ENCODE measurements around the gene STXBP3.

The STXBP3 gene

DNA sequence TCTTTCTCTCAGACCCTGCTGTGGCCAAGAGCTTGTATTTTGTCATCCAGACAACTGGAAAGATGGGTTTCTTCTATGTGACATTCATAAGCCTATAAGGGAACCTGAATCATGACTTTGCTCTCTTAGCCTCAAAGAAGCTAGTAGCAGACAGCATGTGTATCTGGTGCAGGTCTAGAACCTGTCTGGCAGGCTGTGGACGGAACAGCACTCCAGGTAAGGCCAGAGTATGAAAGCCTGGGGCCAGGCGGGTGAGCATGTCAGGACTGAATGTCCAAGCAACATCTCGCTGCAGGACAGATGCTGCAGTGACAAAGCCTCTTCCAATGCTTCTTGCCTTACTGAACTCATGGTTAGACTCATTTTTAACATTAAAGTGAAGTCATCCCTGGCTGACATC lies 77.6 kb downstream of the STXBP3 start:
- no peak overlapping the region for H3K4me2 ChIP-seq
- H3K36me3 ChIP-seq: no peaks in the 10 kb centered on the region
- H3K9ac ChIP-seq: no peak overlapping the region
- H3K4me3 ChIP-seq: no peak overlapping the region
- H4K20me1 ChIP-seq: no peaks in the 10 kb centered on the region
- H3K27ac ChIP-seq: no peak overlapping the region
- no peaks in the 10 kb centered on the region for H3K27me3 ChIP-seq
- H3K4me1 ChIP-seq: no peaks in the 10 kb centered on the region
- no peaks in the 10 kb centered on the region for H3K9me3 ChIP-seq (replicated peaks in 1 of 11)
- no peak for TF ChIP-seq Cebpa-rat (IDR thresholded peaks at IDR 0.05)

DNA sequence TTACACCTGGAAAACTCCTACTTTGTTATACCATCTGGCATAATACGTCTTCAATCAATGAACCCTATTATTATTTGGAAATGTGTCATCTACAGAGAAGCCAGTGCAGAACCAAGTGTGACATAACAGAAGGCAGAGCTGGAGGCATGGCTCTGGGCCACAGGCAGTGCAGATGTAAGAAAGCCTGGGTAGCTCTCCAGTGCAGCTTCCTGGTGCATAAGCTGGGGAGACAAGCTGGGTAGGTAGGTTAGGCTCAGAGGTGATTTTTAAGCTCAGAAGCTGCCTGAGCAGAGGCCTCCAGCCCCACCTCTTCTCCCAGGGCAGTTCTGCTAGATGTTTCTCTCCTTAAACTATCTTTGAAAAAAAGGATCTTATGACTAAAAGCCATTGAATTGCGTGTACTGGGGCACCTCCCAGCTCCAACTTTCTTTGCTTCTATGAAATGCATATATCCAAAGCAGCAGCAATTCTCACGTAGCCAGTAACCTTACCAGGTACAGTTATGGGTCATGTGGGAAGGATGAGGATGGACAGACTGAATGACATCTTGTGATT lies 79.7 kb downstream of the STXBP3 start:
- H3K9ac ChIP-seq: no peak overlapping the region
- no peak overlapping the region for H3K4me3 ChIP-seq
- H3K27me3 ChIP-seq: no peaks in the 10 kb centered on the region
- no peaks in the 10 kb centered on the region for H3K9me3 ChIP-seq (replicated peaks in 1 of 11)
- H3K36me3 ChIP-seq: no peaks in the 10 kb centered on the region
- H3K4me2 ChIP-seq: no peak overlapping the region
- peaks cover 0 to 13% (median 11%) of the 10 kb centered on the region in 10 experiments; a peak in 15 of 20 replicates for H3K4me1 ChIP-seq
- H4K20me1 ChIP-seq: no peaks in the 10 kb centered on the region
- TF ChIP-seq Cebpa-rat (IDR thresholded peaks at IDR 0.05): no peak
- no peak overlapping the region for H3K27ac ChIP-seq

GRCh38 chr1:108828074-108828961 lies 81.8 kb downstream of the STXBP3 start:
- Histone ChIP-seq H3K27ac (no peak overlapping the region), H3K4me1 (peaks cover 0 to 27% (median 19%) of the 10 kb centered on the region in 10 experiments; a peak in 16 of 20 replicates), H3K36me3 (no peaks in the 10 kb centered on the region), H3K4me2 (no peak overlapping the region), H3K9ac (no peak overlapping the region), H3K4me3 (no peak overlapping the region), H3K27me3 (no peaks in the 10 kb centered on the region), H3K9me3 (replicated peaks in 1 of 11) (no peaks in the 10 kb centered on the region), H4K20me1 (no peaks in the 10 kb centered on the region)
- no peak for TF ChIP-seq Cebpa-rat (IDR thresholded peaks at IDR 0.05)

GRCh38 chr1:108829498-108829916 lies 83.0 kb downstream of the STXBP3 start:
- Histone ChIP-seq H3K4me3 (no peak overlapping the region), H3K27ac (no peak overlapping the region), H3K9ac (no peak overlapping the region), H4K20me1 (no peaks in the 10 kb centered on the region), H3K36me3 (no peaks in the 10 kb centered on the region), H3K27me3 (no peaks in the 10 kb centered on the region), H3K4me2 (no peak overlapping the region; a peak in 1 of 22 replicates), H3K4me1 (peaks cover 0 to 27% (median 19%) of the 10 kb centered on the region in 10 experiments; a peak in 16 of 20 replicates), H3K9me3 (replicated peaks in 1 of 11) (no peaks in the 10 kb centered on the region)
- TF ChIP-seq Cebpa-rat (IDR thresholded peaks at IDR 0.05): no peak

- H3K9ac ChIP-seq: peak overlapping the region in 1 of 11 experiments; percentile 10; a peak in 2 of 22 replicates
- no peaks in the 10 kb centered on the region for H3K36me3 ChIP-seq
- H3K4me1 ChIP-seq: peaks cover 0 to 27% (median 19%) of the 10 kb centered on the region in 10 experiments; a peak in 16 of 20 replicates
- no peak overlapping the region for H3K4me3 ChIP-seq
- H4K20me1 ChIP-seq: no peaks in the 10 kb centered on the region
- TF ChIP-seq Cebpa-rat (IDR thresholded peaks at IDR 0.05): no peak
- H3K27ac ChIP-seq: peak overlapping the region in 7 of 11 experiments; percentile 3 to 52 (median 30); a peak in 10 of 22 replicates
- H3K9me3 ChIP-seq (replicated peaks in 1 of 11): no peaks in the 10 kb centered on the region
- H3K27me3 ChIP-seq: no peaks in the 10 kb centered on the region
- peak overlapping the region in 9 of 11 experiments; percentile 26 to 65 (median 55); a peak in 16 of 22 replicates for H3K4me2 ChIP-seq
Measured at GRCh38 chr1:108830119-108831008, 83.9 kb downstream of the STXBP3 start.

GRCh38 chr1:108831225-108831624 lies 84.8 kb downstream of the STXBP3 start:
- TF ChIP-seq Cebpa-rat (IDR thresholded peaks at IDR 0.05): no peak
- Histone ChIP-seq H3K9ac (peak overlapping the region in 1 of 11 experiments; percentile 10; a peak in 1 of 22 replicates), H3K4me2 (peak overlapping the region in 7 of 11 experiments; percentile 36 to 65 (median 57); a peak in 12 of 22 replicates), H3K27me3 (no peaks in the 10 kb centered on the region), H4K20me1 (no peaks in the 10 kb centered on the region), H3K4me1 (peaks cover 0 to 27% (median 19%) of the 10 kb centered on the region in 10 experiments; a peak in 16 of 20 replicates), H3K36me3 (no peaks in the 10 kb centered on the region), H3K27ac (peak overlapping the region in 6 of 11 experiments; percentile 17 to 52 (median 35); a peak in 9 of 22 replicates), H3K9me3 (replicated peaks in 1 of 11) (no peaks in the 10 kb centered on the region), H3K4me3 (no peak overlapping the region)

- no peaks in the 10 kb centered on the region for H3K36me3 ChIP-seq
- H3K4me2 ChIP-seq: no peak overlapping the region
- TF ChIP-seq Cebpa-rat (IDR thresholded peaks at IDR 0.05): no peak
- no peak overlapping the region for H3K4me3 ChIP-seq
- H3K4me1 ChIP-seq: peaks cover 0 to 27% (median 19%) of the 10 kb centered on the region in 10 experiments; a peak in 16 of 20 replicates
- no peak overlapping the region for H3K27ac ChIP-seq
- no peak overlapping the region for H3K9ac ChIP-seq
- no peaks in the 10 kb centered on the region for H3K27me3 ChIP-seq
- H3K9me3 ChIP-seq (replicated peaks in 1 of 11): no peaks in the 10 kb centered on the region
- H4K20me1 ChIP-seq: no peaks in the 10 kb centered on the region
Measured at GRCh38 chr1:108832929-108833328, 86.5 kb downstream of the STXBP3 start.

DNA sequence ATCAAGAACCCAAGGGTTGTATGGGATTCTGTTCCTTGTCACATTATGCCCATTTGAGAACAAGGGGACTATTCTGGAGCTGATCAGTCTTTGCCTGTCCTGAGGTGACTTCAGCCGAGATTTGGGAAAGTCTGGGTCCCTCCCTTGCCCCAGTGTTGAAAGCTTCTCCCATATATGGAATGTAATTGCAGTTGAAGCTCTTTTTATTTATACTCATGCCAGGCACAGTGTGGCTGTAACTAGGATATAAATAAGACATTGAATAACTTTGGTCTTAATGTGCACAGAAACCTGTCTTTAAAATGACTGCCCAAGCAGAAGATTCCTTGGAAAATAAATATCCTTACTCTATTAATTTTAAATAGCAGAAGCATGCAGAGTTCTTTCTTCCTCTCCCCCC lies 95.2 kb downstream of the STXBP3 start:
- TF ChIP-seq Cebpa-rat (IDR thresholded peaks at IDR 0.05): no peak
- Histone ChIP-seq H3K27me3 (no peaks in the 10 kb centered on the region), H3K27ac (no peak overlapping the region), H3K9ac (no peak overlapping the region), H3K4me2 (no peak overlapping the region), H3K9me3 (replicated peaks in 1 of 11) (peaks cover 0 to 4% (median 0%) of the 10 kb centered on the region in 11 experiments; a peak in 1 of 22 replicates), H3K4me1 (no peaks in the 10 kb centered on the region), H3K4me3 (no peak overlapping the region), H3K36me3 (no peaks in the 10 kb centered on the region), H4K20me1 (no peaks in the 10 kb centered on the region)
